ENCODE data around the gene SERTAD2. TPM values are rescaled to one million over a fixed set of nuclear protein-coding genes. Genes with fewer than 3 reads are reported as not detected.

Gene SERTAD2
- total RNA-seq, 1 experiment from 2014 or later = 34.7 TPM

GRCh38 chr2:64646007-64646880 lies 7.5 kb downstream of the SERTAD2 start:
- DNase-seq = peak; percentile 74 to 92
- Histone ChIP-seq H3K27me3 (no peaks in the 10 kb centered on the region), H3K4me1 (peaks cover 43% of the 10 kb centered on the region), H3K4me3 (no peak overlapping the region), H3K36me3 (no peaks in the 10 kb centered on the region), H3K27ac (no peak overlapping the region), H3K9me3 (replicated peaks) (no peaks in the 10 kb centered on the region)

- peak; percentile 79 to 87 for DNase-seq
- Histone ChIP-seq H3K27ac (peak overlapping the region; percentile 66), H3K4me3 (peak overlapping the region; percentile 45), H3K4me1 (peaks cover 34% of the 10 kb centered on the region), H3K9me3 (replicated peaks) (no peaks in the 10 kb centered on the region), H3K27me3 (no peaks in the 10 kb centered on the region), H3K36me3 (no peaks in the 10 kb centered on the region)
Observed at GRCh38 chr2:64644458-64645382, 9.0 kb downstream of the SERTAD2 start.

- peak overlapping the region; percentile 45; the same call in 1 of the 2 replicates for H3K4me3 ChIP-seq
- H3K9me3 ChIP-seq (replicated peaks) = no peaks in the 10 kb centered on the region
- H3K27me3 ChIP-seq = no peaks in the 10 kb centered on the region
- H3K27ac ChIP-seq = peak overlapping the region; percentile 66
- no peaks in the 10 kb centered on the region for H3K36me3 ChIP-seq
- DNase-seq = no peak
- peaks cover 34% of the 10 kb centered on the region for H3K4me1 ChIP-seq
Observed at GRCh38 chr2:64643838-64644457, 9.8 kb downstream of the SERTAD2 start.

GRCh38 chr2:64641599-64641998 lies 12.1 kb downstream of the SERTAD2 start:
- Histone ChIP-seq H3K4me1 (peaks cover 31% of the 10 kb centered on the region), H3K27ac (no peak overlapping the region), H3K9me3 (replicated peaks) (no peaks in the 10 kb centered on the region), H3K27me3 (no peaks in the 10 kb centered on the region), H3K36me3 (peaks cover 4% of the 10 kb centered on the region; the same call in 1 of the 2 replicates), H3K4me3 (no peak overlapping the region)
- no peak for DNase-seq

- no peaks in the 10 kb centered on the region for H3K27me3 ChIP-seq
- peaks cover 14% of the 10 kb centered on the region for H3K36me3 ChIP-seq
- no peaks in the 10 kb centered on the region for H3K9me3 ChIP-seq (replicated peaks)
- no peak overlapping the region for H3K27ac ChIP-seq
- no peak for DNase-seq
- peaks cover 20% of the 10 kb centered on the region for H3K4me1 ChIP-seq
- H3K4me3 ChIP-seq = no peak overlapping the region
Observed at GRCh38 chr2:64640153-64641044, 13.3 kb downstream of the SERTAD2 start.

GRCh38 chr2:64639691-64640090 lies 14.0 kb downstream of the SERTAD2 start:
- Histone ChIP-seq H3K27me3 (no peaks in the 10 kb centered on the region), H3K4me3 (no peak overlapping the region), H3K4me1 (peaks cover 18% of the 10 kb centered on the region), H3K9me3 (replicated peaks) (no peaks in the 10 kb centered on the region), H3K36me3 (peaks cover 21% of the 10 kb centered on the region), H3K27ac (no peak overlapping the region)
- no peak for DNase-seq

GRCh38 chr2:64638502-64639120 lies 15.1 kb downstream of the SERTAD2 start:
- Histone ChIP-seq H3K4me1 (peaks cover 7% of the 10 kb centered on the region; the same call in 1 of the 2 replicates), H3K27me3 (no peaks in the 10 kb centered on the region), H3K9me3 (replicated peaks) (no peaks in the 10 kb centered on the region), H3K4me3 (no peak overlapping the region), H3K27ac (no peak overlapping the region), H3K36me3 (peaks cover 32% of the 10 kb centered on the region)
- no peak for DNase-seq

- Histone ChIP-seq H3K4me1 (peaks cover under 1% of the 10 kb centered on the region; the same call in 1 of the 2 replicates), H3K9me3 (replicated peaks) (no peaks in the 10 kb centered on the region), H3K36me3 (peaks cover 39% of the 10 kb centered on the region), H3K27ac (no peak overlapping the region), H3K27me3 (no peaks in the 10 kb centered on the region), H3K4me3 (no peak overlapping the region)
- DNase-seq = no peak
Observed at GRCh38 chr2:64637931-64638330, 15.8 kb downstream of the SERTAD2 start.

GRCh38 chr2:64637000-64637635 lies 16.6 kb downstream of the SERTAD2 start:
- no peaks in the 10 kb centered on the region for H3K4me1 ChIP-seq
- no peaks in the 10 kb centered on the region for H3K27me3 ChIP-seq
- no peaks in the 10 kb centered on the region for H3K9me3 ChIP-seq (replicated peaks)
- H3K27ac ChIP-seq = no peak overlapping the region
- no peak overlapping the region for H3K4me3 ChIP-seq
- DNase-seq = no peak
- peaks cover 41% of the 10 kb centered on the region for H3K36me3 ChIP-seq

GRCh38 chr2:64635976-64636911 lies 17.5 kb downstream of the SERTAD2 start:
- Histone ChIP-seq H3K27ac (no peak overlapping the region), H3K4me3 (no peak overlapping the region), H3K27me3 (no peaks in the 10 kb centered on the region), H3K36me3 (peaks cover 45% of the 10 kb centered on the region), H3K9me3 (replicated peaks) (no peaks in the 10 kb centered on the region), H3K4me1 (no peaks in the 10 kb centered on the region)
- DNase-seq = no peak

- no peak overlapping the region for H3K4me3 ChIP-seq
- H3K27me3 ChIP-seq = no peaks in the 10 kb centered on the region
- H3K4me1 ChIP-seq = no peaks in the 10 kb centered on the region
- H3K36me3 ChIP-seq = peaks cover 47% of the 10 kb centered on the region
- H3K27ac ChIP-seq = no peak overlapping the region
- DNase-seq = no peak
- H3K9me3 ChIP-seq (replicated peaks) = no peaks in the 10 kb centered on the region
Observed at GRCh38 chr2:64634345-64635267, 19.1 kb downstream of the SERTAD2 start.

Measured in SJCRH30 (cell line).